Thyroid gland (tissue), 4 donors: ENCODE data around the gene HSPA9. TPM values are rescaled to one million over a fixed set of nuclear protein-coding genes. Genes with fewer than 3 reads are reported as not detected.

Experiments used
- DNase-seq, 2 donors: peaks; one replicate each; pipeline ENCODE4 v3.0.0-alpha.2; 2019
- H3K27ac ChIP-seq, 3 donors: fragments of 200-600 bp; sonication (generic); 1 replicate in 2 of 3; 2 replicates in 1 of 3; pipeline ENCODE4 v1.5.1; 2016 to 2019; ENCODE audit warnings: mild to moderate bottlenecking in 1 of 3, moderate library complexity in 1 of 3
- H3K27me3 ChIP-seq: fragments of 200-600 bp; sonication (generic); one replicate; pipeline ENCODE4 v1.5.1; 2019
- H3K36me3 ChIP-seq, 2 donors: fragments of 200-600 bp; sonication (generic); one replicate each; pipeline ENCODE4 v1.5.1; 2016 to 2019
- H3K4me1 ChIP-seq, 2 donors: fragments of 200-600 bp; sonication (generic); one replicate each; pipeline ENCODE4 v1.5.1; 2017 to 2019
- H3K4me3 ChIP-seq, 3 donors: fragments of 200-600 bp; sonication (generic); replicated peaks in 1 of 3; 1 replicate in 2 of 3; 2 replicates in 1 of 3; pipeline ENCODE4 v1.5.1; 2016; ENCODE audit warnings: mild to moderate bottlenecking in 1 of 3
- H3K9me3 ChIP-seq: fragments of 200-600 bp; sonication (generic); one replicate; pipeline ENCODE4 v1.5.1; 2017
- POLR2A ChIP-seq, 2 donors: fragments of 450-650 bp; IDR thresholded peaks; one replicate each; pipeline ENCODE4 v1.6.1; 2017; ENCODE audit warnings: antibody characterized with exemption in 2 of 2, mild to moderate bottlenecking in 2 of 2, moderate library complexity in 1 of 2
- WGBS, 2 donors: methylation state at CpG; one replicate each; pipeline ENCODE4 v1.1.5; 2017; 5-methylcytosine and 5-hydroxymethylcytosine counted together
- intact Hi-C: fragments of 100-400 bp; cut with DNase I; formaldehyde crosslinking; loops from one replicate; pipeline ENCODE4 v1.15.1; 2023
- total RNA-seq, 4 donors: library from RNA; depleted of rRNA; stranded (reverse); fragments of >200 nt; gene quantifications; one replicate each; pipeline ENCODE4 v1.2.3, GENCODE V29; 2016
- TF ChIP-seq, protein P1 (sequence below), 6 experiments: fragments of 200-600 bp in 3 of 6; fragments of 450-650 bp in 3 of 6; sonication (generic) in 3 of 6; IDR thresholded peaks; one replicate each; pipeline ENCODE4 v1.5.1; 2016 to 2019; ENCODE audit warnings: antibody characterized with exemption in 6 of 6, mild to moderate bottlenecking in 2 of 6, inconsistent platforms in 1 of 6, moderate library complexity in 1 of 6

HSPA9 gene
- total RNA-seq, 4 donors from 2014 or later, result 253 to 556 (median 406) TPM

DNA sequence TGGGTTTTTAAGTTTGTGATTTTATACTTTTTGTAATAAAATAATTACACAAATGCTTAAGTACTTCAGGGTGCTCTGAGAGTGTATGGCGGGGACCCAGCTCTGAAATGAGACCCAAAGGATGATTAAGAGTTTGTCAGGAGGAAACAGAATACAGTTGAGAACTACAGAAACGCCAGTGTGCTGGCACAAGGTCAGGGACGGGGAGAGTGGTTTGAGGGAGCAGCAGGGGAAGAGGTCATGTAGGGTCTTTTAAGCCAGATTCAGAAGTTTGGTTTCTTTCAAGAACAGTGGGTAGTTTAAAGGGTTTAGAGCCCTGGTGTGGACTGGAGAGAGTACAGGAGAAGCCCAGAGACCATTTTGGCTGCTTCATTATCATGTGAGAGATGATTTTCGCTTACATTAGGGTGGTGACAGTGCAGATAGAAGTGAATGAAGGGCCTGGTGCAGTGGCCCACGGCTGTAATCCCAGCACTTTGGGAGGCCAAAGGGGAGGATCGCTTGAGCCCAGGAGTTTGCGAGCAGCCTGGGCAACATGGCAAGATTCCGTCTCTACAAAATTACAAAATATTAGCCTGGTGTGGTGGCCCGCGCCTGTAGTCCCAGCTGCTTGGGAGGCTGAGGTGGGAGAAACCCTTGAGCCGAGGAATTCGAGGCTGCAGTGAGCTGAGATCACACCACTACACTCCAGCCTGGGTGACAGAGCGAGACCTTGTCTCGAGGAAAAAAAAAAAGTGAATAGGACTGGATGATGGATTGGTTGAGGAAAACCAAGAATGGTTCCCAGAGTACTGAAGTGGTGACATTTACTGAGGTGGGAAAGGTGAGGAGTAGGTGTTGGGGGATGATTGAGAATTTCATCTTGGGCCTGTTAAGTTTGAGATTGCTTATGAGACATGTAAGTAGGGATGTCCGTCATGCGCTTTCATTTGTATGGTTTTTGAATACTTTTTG is 30.7 kb downstream of the HSPA9 start:
- Histone ChIP-seq H3K27ac (peak overlapping the region; percentile 84 to 99 (median 98)), H3K36me3 (no peaks in the 10 kb centered on the region), H3K9me3 (no peaks in the 10 kb centered on the region), H3K4me3 (peak overlapping the region in 2 of 3 donors; percentile 45 to 74), H3K4me1 (peaks cover 34 to 43% of the 10 kb centered on the region in 2 donors), H3K27me3 (no peaks in the 10 kb centered on the region)
- peak; percentile 12 to 16 for DNase-seq
- TF ChIP-seq, protein P1, sequence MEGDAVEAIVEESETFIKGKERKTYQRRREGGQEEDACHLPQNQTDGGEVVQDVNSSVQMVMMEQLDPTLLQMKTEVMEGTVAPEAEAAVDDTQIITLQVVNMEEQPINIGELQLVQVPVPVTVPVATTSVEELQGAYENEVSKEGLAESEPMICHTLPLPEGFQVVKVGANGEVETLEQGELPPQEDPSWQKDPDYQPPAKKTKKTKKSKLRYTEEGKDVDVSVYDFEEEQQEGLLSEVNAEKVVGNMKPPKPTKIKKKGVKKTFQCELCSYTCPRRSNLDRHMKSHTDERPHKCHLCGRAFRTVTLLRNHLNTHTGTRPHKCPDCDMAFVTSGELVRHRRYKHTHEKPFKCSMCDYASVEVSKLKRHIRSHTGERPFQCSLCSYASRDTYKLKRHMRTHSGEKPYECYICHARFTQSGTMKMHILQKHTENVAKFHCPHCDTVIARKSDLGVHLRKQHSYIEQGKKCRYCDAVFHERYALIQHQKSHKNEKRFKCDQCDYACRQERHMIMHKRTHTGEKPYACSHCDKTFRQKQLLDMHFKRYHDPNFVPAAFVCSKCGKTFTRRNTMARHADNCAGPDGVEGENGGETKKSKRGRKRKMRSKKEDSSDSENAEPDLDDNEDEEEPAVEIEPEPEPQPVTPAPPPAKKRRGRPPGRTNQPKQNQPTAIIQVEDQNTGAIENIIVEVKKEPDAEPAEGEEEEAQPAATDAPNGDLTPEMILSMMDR (IDR thresholded peaks at IDR 0.05), result no peak
- no peak for TF ChIP-seq POLR2A (IDR thresholded peaks at IDR 0.05)
- intact Hi-C loops, result loop anchor here (5.0 kb wide), 1 partner anchor 92 kb away; no protein-coding TSS in a partner anchor
- 60% methylated on average over 16 of the region's 16 CpGs for WGBS, 2 donors

DNA sequence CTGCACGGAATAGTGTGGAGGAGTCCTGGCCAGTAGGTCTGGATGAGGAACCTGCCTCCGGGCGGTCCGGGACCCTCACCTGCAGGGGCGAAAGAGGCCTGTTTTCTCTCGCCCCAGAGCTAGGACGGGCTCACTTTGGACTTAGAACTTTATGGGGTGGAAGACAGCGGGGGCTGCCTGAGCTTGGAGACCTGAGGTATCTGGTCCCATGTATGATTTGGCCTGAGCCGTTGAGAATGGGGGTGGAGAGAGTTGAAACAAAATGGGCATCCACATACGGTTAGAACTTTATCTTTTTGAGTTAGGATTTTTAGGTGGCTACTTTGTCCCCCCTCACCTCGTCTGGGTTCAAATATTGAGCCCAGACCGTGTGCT is 31.5 kb downstream of the HSPA9 start:
- intact Hi-C loops, result no loop called here
- 1% methylated on average over 6 to 12 of the region's 12 CpGs for WGBS, 2 donors

DNA sequence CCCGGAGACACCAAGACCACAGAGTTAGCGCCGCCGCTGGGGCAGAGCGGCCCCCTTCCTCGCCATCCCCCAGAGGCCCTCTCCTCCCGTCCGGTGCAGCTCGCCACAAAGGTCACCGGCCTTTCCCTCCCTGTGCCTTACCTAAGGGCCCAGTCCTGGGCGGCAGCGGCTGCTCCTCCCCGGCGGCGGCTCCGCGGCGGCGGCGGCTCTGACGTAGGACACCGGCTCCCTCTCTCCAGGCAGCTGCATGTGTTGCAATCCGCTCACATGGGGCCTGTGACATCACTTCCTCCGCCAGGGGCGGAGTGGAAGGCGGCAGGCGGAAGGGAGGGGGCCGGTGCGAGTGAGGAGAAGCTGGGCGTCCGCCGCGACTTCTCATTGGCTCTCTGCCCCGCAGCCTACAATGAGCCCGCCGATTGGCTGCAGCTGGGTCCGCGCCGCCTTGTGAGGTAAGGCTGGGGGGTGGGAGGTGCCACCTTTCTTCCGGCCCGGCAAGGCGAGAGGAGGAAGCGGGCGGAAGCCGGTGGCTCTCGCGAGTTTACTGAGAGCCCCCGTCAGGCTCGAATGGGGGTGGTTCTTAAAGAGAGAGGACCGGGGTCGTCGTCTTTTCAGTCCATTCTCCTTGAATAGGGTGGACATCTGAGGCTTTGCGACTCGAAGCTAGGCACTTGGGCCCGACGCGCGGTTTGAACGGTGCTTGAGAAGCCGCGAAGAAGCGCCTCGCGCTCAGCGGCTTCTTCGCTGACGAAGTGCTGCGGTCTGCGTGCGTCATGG is 32.1 kb downstream of the HSPA9 start, which contains the start of gene ETF1:
Gene ETF1 (minus strand): TSS at position 281 of the 774 bp plus-strand sequence. CDS start 318 bp downstream, outside the sequence.
- TF ChIP-seq, protein P1 (IDR thresholded peaks at IDR 0.05), result peak in 2 of 6 experiments; percentile 8 to 34
- TF ChIP-seq POLR2A (IDR thresholded peaks at IDR 0.05), result peak; percentile 96
- Histone ChIP-seq H3K4me3 (peak within 1 kb of the TSS; percentile 74 to 94 (median 94)), H3K27me3 (no peaks in the 10 kb centered on the region), H3K27ac (peak within 1 kb of the TSS; percentile 87 to 99 (median 98)), H3K9me3 (no peaks in the 10 kb centered on the region), H3K36me3 (no peaks in the 10 kb centered on the region), H3K4me1 (peaks cover 34 to 43% of the 10 kb centered on the region in 2 donors)
- WGBS, 2 donors, result 0% methylated on average over 13 to 63 of the region's 70 CpGs
- DNase-seq, result peak; percentile 100
- intact Hi-C loops, result no loop called here

More for the DNA sequence above, 31.5 kb downstream of the HSPA9 start:
- DNase-seq, result no peak
- H3K36me3 ChIP-seq, result no peaks in the 10 kb centered on the region
- peak overlapping the region; percentile 84 to 99 (median 98) for H3K27ac ChIP-seq
- peaks cover 34 to 43% of the 10 kb centered on the region in 2 donors for H3K4me1 ChIP-seq
- H3K27me3 ChIP-seq, result no peaks in the 10 kb centered on the region
- peak overlapping the region; percentile 45 to 84 (median 74) for H3K4me3 ChIP-seq
- TF ChIP-seq, protein P1 (IDR thresholded peaks at IDR 0.05), result no peak
- TF ChIP-seq POLR2A (IDR thresholded peaks at IDR 0.05), result no peak
- H3K9me3 ChIP-seq, result no peaks in the 10 kb centered on the region

DNA sequence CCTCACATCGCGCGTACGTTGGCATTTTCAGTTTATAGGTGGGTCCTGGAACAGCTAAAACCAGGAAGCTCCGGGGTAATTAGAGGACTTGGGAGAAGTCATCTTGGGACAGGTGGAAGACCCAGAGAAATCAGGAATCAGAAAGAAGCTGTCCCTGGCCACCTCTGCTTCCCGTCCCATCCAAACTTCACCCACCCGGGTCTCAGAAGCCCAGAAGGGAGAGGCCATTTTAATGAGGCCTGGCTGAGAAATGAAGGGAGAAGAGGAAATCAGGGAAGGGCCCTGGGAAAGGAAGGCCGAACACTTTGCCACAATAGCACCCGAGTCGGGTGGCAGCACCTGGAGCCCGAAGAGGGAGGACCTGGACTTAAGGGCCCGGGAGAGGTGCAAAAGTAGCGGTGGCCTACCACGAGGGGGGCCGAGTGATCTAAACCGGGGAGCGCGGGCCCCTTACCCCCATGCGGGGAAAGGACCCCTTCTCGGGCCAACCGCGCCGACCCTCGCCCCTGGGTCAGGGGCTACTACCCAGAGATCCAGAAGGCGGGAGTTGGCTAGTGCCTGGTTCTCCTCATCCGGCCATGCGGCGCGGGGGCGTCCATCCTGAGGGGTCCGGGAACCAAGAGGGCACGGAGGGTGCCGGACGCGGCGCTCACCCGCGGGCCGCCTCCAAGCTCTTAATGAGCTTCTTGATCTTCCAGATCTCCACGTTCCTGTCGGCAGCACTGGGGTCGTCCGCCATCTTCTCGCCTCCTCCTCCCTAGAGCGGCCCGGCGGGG is 32.8 kb downstream of the HSPA9 start:
- H3K27me3 ChIP-seq, result no peaks in the 10 kb centered on the region
- intact Hi-C loops, result no loop called here
- H3K36me3 ChIP-seq, result no peaks in the 10 kb centered on the region
- peak in 1 of 2 donors; percentile 7 for DNase-seq
- peaks cover 34 to 43% of the 10 kb centered on the region in 2 donors for H3K4me1 ChIP-seq
- TF ChIP-seq, protein P1 (IDR thresholded peaks at IDR 0.05), result no peak
- no peak for TF ChIP-seq POLR2A (IDR thresholded peaks at IDR 0.05)
- H3K4me3 ChIP-seq, result peak overlapping the region; percentile 74 to 94 (median 94)
- peak overlapping the region; percentile 87 to 90 (median 89) for H3K27ac ChIP-seq
- no peaks in the 10 kb centered on the region for H3K9me3 ChIP-seq
- 0 to 2% methylated on average over 18 to 30 of the region's 47 CpGs for WGBS, 2 donors
